HK-2 (cell line): ENCODE results near the gene MITD1.
A peak's percentile ranks its signal among the peaks of the same experiment; 100 is the strongest.
"Not testable (repeated sequence)": the region's sequence is repeated elsewhere in the genome, so short reads cannot be mapped to it uniquely, and the experiment has no call there.

ENCODE experiments used
- DNase-seq: peaks from one replicate; pipeline ENCODE4 v3.0.0-alpha.2; 2018; ENCODE audit not compliant: unreplicated experiment

The MITD1 gene

GRCh38 chr2:99180755-99181623, at the start of gene MITD1, which contains the start of gene MRPL30:
Gene MITD1, minus strand, starts transcription at chr2:99181058. Its CDS starts 77 bp downstream, at chr2:99180981.
Gene MRPL30, plus strand, starts transcription at chr2:99181184. Its CDS starts 5,020 bp downstream, at chr2:99186204.
- DNase-seq, result peak; percentile 94

GRCh38 chr2:99217929-99218501, 37.2 kb upstream of the MITD1 start:
- DNase-seq, result no peak

GRCh38 chr2:99216096-99216495, 35.2 kb upstream of the MITD1 start:
- DNase-seq, result no peak

- DNase-seq, result no peak
Measured at GRCh38 chr2:99205491-99205890, 24.6 kb upstream of the MITD1 start.

GRCh38 chr2:99201959-99202678, 21.3 kb upstream of the MITD1 start:
- no peak for DNase-seq

- DNase-seq, result no peak
Measured at GRCh38 chr2:99200076-99200800, 19.4 kb upstream of the MITD1 start.

GRCh38 chr2:99198103-99198841, 17.4 kb upstream of the MITD1 start:
- no peak for DNase-seq

DNA sequence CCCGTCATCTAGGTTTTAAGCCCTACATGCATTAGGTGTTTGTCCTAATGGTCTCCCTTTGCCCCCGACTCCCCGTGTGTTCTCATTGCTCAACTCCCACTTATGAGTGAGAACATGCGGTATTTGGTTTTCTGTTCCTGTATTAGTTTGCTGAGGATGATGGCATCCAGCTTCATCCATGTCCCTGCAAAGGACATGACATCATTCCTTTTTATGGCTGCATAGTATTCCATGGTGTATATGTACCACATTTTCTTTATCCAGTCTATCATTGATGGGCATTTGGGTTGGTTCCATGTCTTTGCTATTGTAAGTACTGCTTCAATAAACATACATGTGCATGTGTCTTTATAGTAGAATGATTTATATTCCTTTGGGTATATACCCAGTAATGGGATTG, 11.5 kb upstream of the MITD1 start:
- DNase-seq, result not testable (repeated sequence)

- DNase-seq, result no peak
Measured at GRCh38 chr2:99190548-99190947, 9.7 kb upstream of the MITD1 start.

GRCh38 chr2:99188357-99188756, 7.5 kb upstream of the MITD1 start:
- DNase-seq, result no peak

DNA sequence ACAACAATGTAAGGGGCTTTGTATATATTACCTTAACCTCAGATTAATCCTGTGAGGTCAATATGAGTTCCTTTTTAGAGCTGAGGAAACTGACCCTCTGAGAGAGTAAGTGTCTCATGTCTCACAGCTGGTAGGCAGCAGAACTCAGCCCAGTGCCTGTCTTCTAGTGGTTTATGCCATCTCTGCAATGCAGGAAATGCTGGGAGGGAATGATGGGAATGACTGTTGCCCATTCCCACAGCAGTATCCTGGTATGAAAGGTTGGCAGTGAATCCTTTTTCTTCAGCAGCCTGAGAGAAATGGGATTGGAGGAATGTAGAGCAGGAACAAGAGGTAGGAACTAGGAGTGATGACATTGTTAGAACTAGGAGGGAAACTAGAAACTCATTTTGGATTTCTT, 6.2 kb upstream of the MITD1 start:
- no peak for DNase-seq

GRCh38 chr2:99184811-99185210, 4.0 kb upstream of the MITD1 start:
- no peak for DNase-seq

DNA sequence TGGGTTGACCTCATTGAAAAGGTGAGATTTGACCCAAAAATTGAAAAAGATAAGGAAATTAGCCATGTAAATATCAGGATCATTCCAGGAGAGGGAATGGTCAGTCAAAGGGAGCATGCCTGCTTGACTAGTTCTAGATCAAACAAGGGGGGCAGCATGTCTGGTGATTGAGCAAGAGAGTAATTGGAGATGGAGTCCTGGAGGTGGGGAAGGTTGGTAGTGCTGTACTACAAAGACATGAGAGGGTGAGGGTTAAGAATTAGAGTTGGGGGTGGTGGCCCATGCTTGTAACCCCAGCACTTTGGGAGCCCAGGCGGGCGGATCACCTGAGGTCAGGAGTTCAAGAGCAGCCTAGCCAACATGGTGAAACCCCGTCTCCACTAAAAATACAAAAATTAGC, 2.2 kb upstream of the MITD1 start:
- no peak for DNase-seq

DNA sequence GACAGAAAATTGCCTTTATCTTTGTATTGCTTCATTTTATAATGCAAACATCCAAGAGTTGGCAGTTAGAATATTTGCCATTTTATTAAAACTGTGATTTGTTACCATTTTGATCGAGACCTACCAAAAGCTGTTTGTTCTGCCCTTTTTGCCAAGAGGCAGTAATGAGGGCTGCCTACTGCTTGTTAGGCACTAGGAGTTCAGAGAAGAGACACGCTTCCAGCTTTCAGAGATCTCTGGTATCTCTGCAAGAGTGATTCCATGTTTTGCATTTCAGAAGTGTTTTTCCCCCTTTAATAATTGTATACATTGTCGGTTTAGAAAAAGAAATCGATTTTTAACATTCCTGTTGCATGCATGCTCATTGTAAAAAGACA, 754 bp upstream of the MITD1 start:
- DNase-seq, result no peak

DNA sequence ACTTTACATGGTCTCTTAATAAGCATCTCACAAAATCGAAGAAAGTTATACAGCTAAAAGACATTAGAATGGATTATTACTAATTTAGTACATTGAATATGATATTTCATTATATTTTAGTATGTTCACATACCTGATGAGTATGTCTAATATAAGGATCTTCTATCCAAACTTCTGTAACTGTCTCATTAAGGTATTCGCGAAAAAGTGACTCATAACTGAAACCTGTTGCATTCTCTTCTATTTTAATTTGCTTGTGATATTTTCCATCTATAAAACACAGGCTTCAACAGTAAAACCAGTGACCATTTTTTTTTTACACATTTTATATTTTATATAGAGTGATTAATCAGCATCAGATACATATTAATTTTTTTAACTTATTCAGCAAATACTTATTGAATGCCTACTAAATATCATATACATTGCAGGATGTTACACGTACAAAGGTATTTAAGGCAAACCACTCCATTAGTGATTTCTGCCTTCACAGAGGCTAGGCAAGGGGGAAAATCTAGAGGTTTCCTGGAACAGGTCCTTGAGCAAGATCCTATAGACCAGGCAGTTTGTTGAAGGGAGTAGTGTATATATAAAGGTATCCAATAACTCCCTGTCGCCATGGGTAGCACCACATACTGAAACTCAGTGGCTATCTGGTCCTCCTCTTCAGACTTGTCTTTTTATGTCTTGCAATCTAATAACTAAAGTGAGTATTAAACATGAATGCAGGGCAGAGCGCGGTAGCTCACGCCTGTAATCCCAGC, 9.3 kb downstream of the MITD1 start:
- DNase-seq, result no peak

GRCh38 chr2:99169534-99169933, 11.3 kb downstream of the MITD1 start:
- no peak for DNase-seq

GRCh38 chr2:99166218-99166617, 14.6 kb downstream of the MITD1 start:
- no peak for DNase-seq

DNA sequence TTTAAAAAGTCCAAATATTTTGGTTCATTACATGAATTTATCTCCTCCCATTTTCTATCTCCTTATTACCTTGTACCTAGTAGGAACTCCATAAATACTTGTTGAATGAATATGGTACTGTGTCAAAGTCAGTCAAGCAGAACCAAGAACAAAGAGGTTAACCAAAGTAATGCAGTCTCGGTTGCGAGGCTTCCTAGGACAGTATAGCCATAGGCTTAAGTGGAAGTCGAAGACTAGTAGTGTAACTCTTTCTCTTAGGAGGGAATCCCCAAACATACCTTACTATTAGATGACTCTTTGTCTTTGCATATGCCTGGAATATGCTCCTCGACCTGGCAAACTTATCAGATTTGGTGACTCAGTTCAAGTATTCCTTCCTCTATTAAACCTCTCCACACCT, 21.3 kb downstream of the MITD1 start:
- no peak for DNase-seq

DNA sequence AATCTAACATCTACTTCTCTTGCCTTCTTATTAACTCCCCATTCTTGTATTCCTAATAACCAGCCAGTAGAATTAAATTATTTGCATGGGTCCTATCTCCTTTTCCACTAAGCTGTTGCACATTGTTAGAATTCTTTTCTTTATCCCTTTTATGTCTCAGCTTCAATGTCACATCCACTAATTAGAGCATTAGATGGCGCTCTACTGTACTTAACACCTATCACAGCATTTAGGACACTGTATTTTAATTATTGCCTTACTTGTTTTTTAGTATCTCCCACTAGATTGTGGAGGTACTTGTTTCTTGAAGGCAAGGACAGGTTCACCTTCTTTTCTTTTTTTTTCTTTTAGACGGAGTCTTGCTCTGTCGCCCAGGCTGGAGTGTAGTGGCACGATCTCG, 22.3 kb downstream of the MITD1 start:
- no peak for DNase-seq

DNA sequence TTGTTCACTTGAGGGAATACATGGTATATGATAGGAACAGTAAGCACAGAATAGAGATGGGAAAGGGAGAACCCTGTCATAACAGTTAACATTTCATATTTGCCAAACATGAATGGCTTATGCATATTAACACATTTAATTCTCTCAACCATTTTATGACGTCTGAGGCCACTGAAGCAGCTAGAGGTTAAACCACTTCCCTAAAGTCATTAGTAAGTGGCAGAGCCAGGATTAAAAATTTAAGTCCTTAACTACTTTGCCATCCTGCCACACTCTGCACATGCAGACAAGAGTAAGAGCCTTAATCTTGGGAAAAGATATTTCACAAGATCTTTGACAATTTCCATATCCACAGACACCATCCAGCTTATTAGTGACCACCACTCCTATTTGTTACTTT, 24.0 kb downstream of the MITD1 start:
- DNase-seq, result no peak
